ENCODE data around the gene PEPD.

DNA sequence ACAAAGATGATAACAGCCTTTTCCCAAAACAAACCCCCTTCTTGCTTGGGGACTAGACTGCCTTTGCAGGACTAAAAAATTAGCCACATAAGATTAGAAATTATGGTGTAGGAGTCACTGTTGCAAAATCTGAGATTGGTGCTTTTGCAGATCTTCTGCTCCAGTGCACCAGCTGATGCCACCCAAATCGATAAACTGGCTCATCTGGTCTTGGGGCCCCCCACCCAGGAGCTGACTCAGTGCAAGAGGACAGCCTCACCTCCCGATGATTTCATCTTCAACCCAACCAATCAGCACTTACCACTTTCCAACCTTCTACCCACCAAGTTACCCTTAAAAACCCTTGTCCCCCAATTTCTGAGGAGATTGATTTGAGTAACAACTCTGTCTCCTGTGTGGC, 47.1 kb upstream of the PEPD start:
- TF ChIP-seq POLR2A (IDR thresholded peaks at IDR 0.05; ENCODE audit: low read length) (no peak), GATA1 (IDR thresholded peaks at IDR 0.05; ENCODE audit: low read depth, low read length) (no peak)

Data from erythroblast (primary cell).